HepG2 (cell line): ENCODE data around the gene CTNNA2.

ENCODE experiments used
- ELF1 ChIP-seq: sonication (generic); formaldehyde crosslinking; IDR thresholded peaks from 2 replicates; pipeline ENCODE4 v1.4.0; 2020; ENCODE audit warnings: missing genetic modification reagents
- FOXA1 ChIP-seq, 2 experiments: fragments of 450-650 bp in 1 of 2; sonication (generic) in 1 of 2; formaldehyde crosslinking in 1 of 2; IDR thresholded peaks; 2 replicates each; pipeline versions ENCODE4 v1.4.0 to v1.6.1; 2016 to 2020; ENCODE audit warnings: missing genetic modification reagents in 1 of 2
- NCOA1 ChIP-seq: sonication (generic); formaldehyde crosslinking; IDR thresholded peaks from 2 replicates; pipeline ENCODE4 v1.9.0; 2021; ENCODE audit warnings: missing genetic modification reagents
- POLR2A ChIP-seq, 2 experiments: IDR thresholded peaks; 2 replicates each; pipeline ENCODE4 v1.6.1; 2011; ENCODE audit warnings: low read depth in 2 of 2, low read length in 2 of 2, mild to moderate bottlenecking in 1 of 2, moderate library complexity in 1 of 2; ENCODE audit not compliant: insufficient read depth in 1 of 2
- POLR2AphosphoS2 ChIP-seq: IDR thresholded peaks from 2 replicates; pipeline ENCODE4 v1.6.1; 2011; ENCODE audit warnings: low read depth, low read length, improper control_type of control experiment
- POLR2AphosphoS5 ChIP-seq: IDR thresholded peaks from 2 replicates; pipeline ENCODE4 v1.6.1; 2012; ENCODE audit warnings: low read depth, low read length
- TAF1 ChIP-seq: sonication (generic); formaldehyde crosslinking; IDR thresholded peaks from 2 replicates; pipeline ENCODE4 v1.4.0; 2020; ENCODE audit warnings: missing genetic modification reagents
- TOE1 ChIP-seq: sonication (generic); formaldehyde crosslinking; IDR thresholded peaks from 2 replicates; pipeline ENCODE4 v1.4.0; 2020; ENCODE audit warnings: mild to moderate bottlenecking, missing genetic modification reagents
- ZBTB33 ChIP-seq: sonication (generic); formaldehyde crosslinking; IDR thresholded peaks from 2 replicates; pipeline ENCODE4 v1.4.0; 2020; ENCODE audit warnings: missing genetic modification reagents
- ZFP36L1 ChIP-seq: sonication (generic); formaldehyde crosslinking; IDR thresholded peaks from 2 replicates; pipeline ENCODE4 v1.8.0; 2022; ENCODE audit warnings: mild to moderate bottlenecking, missing genetic modification reagents, moderate library complexity
- ZFP90 ChIP-seq: sonication (generic); formaldehyde crosslinking; IDR thresholded peaks from 2 replicates; pipeline ENCODE4 v1.8.0; 2022; ENCODE audit warnings: missing genetic modification reagents, mild to moderate bottlenecking, inconsistent platforms, borderline replicate concordance
- TF ChIP-seq, protein P1 (sequence below): sonication (generic); formaldehyde crosslinking; IDR thresholded peaks from 2 replicates; pipeline ENCODE4 v1.5.0; 2020; ENCODE audit warnings: mild to moderate bottlenecking, missing genetic modification reagents, moderate library complexity
- TF ChIP-seq, protein P2 (sequence below): sonication (generic); formaldehyde crosslinking; IDR thresholded peaks from 2 replicates; pipeline ENCODE4 v1.4.0; 2020; ENCODE audit warnings: low read depth, mild to moderate bottlenecking, missing genetic modification reagents
- TF ChIP-seq, protein P3 (sequence below): sonication (generic); formaldehyde crosslinking; IDR thresholded peaks from 2 replicates; pipeline ENCODE4 v1.4.0; 2020; ENCODE audit warnings: mild to moderate bottlenecking, missing genetic modification reagents

DNA sequence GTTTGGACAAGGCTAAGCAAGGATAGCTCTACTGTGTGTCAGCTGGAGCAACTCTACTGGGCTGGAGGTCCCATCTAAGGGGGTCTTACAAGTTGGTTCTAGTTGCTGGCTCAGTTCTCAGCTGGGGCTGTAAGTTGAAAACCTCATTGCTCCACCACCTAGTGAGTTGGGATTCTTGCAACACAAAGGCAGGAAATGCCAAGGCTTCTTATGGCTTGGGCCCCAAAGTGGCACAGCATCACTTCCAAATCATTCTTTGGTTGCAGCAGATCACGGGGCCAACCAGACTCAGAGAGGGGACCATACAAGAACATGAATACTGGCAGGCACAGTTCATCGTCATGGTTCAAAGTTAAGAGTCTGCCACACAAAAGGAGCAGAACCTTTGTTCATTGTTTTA, 459.0 kb downstream of the CTNNA2 start:
- no peak for TF ChIP-seq POLR2A (IDR thresholded peaks at IDR 0.05; ENCODE audit: insufficient read depth in 1 of 2, low read depth in 2 of 2, low read length in 2 of 2)
- TF ChIP-seq FOXA1 (IDR thresholded peaks at IDR 0.05) = no peak
- TF ChIP-seq FOXA1 (CRISPR knock-in tag; IDR thresholded peaks at IDR 0.05) = no peak
- no peak for TF ChIP-seq ZFP90
- no peak for TF ChIP-seq TAF1 (CRISPR knock-in tag)
- TF ChIP-seq ELF1 (CRISPR knock-in tag) = no peak
- TF ChIP-seq ZFP36L1 (CRISPR knock-in tag) = no peak
- TF ChIP-seq TOE1 (CRISPR knock-in tag) = no peak
- no peak for TF ChIP-seq ZBTB33 (CRISPR knock-in tag)
- TF ChIP-seq, protein P1, sequence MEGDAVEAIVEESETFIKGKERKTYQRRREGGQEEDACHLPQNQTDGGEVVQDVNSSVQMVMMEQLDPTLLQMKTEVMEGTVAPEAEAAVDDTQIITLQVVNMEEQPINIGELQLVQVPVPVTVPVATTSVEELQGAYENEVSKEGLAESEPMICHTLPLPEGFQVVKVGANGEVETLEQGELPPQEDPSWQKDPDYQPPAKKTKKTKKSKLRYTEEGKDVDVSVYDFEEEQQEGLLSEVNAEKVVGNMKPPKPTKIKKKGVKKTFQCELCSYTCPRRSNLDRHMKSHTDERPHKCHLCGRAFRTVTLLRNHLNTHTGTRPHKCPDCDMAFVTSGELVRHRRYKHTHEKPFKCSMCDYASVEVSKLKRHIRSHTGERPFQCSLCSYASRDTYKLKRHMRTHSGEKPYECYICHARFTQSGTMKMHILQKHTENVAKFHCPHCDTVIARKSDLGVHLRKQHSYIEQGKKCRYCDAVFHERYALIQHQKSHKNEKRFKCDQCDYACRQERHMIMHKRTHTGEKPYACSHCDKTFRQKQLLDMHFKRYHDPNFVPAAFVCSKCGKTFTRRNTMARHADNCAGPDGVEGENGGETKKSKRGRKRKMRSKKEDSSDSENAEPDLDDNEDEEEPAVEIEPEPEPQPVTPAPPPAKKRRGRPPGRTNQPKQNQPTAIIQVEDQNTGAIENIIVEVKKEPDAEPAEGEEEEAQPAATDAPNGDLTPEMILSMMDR (CRISPR knock-in tag) = no peak
- TF ChIP-seq POLR2AphosphoS2 = no peak
- no peak for TF ChIP-seq NCOA1 (CRISPR knock-in tag)
- TF ChIP-seq, protein P2, sequence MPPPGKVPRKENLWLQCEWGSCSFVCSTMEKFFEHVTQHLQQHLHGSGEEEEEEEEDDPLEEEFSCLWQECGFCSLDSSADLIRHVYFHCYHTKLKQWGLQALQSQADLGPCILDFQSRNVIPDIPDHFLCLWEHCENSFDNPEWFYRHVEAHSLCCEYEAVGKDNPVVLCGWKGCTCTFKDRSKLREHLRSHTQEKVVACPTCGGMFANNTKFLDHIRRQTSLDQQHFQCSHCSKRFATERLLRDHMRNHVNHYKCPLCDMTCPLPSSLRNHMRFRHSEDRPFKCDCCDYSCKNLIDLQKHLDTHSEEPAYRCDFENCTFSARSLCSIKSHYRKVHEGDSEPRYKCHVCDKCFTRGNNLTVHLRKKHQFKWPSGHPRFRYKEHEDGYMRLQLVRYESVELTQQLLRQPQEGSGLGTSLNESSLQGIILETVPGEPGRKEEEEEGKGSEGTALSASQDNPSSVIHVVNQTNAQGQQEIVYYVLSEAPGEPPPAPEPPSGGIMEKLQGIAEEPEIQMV (CRISPR knock-in tag) = no peak
- TF ChIP-seq, protein P3, sequence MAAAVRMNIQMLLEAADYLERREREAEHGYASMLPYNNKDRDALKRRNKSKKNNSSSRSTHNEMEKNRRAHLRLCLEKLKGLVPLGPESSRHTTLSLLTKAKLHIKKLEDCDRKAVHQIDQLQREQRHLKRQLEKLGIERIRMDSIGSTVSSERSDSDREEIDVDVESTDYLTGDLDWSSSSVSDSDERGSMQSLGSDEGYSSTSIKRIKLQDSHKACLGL = no peak
- TF ChIP-seq POLR2AphosphoS5 = no peak
